ENCODE data around the gene ENTPD6.

The ENTPD6 gene

GRCh38 chr20:25188218-25188617, 7.3 kb upstream of the ENTPD6 start:
- no peak for DNase-seq (ENCODE audit: low read depth)

- no peak for DNase-seq (ENCODE audit: low read depth)
These were observed 4.5 kb upstream of the ENTPD6 start for GRCh38 chr20:25191051-25191450.

GRCh38 chr20:25191689-25192088, 3.8 kb upstream of the ENTPD6 start:
- DNase-seq (ENCODE audit: low read depth): no peak

- DNase-seq (ENCODE audit: low read depth): no peak
These were observed 1.7 kb upstream of the ENTPD6 start for GRCh38 chr20:25193843-25194242.

GRCh38 chr20:25194333-25194972, 1.1 kb upstream of the ENTPD6 start:
- no peak for DNase-seq (ENCODE audit: low read depth)

GRCh38 chr20:25195962-25196785, 662 bp downstream of the ENTPD6 start:
- no peak for DNase-seq (ENCODE audit: low read depth)

- DNase-seq (ENCODE audit: low read depth): no peak
These were observed 1.2 kb downstream of the ENTPD6 start for GRCh38 chr20:25196786-25197120.

- no peak for DNase-seq (ENCODE audit: low read depth)
These were observed 1.8 kb downstream of the ENTPD6 start for GRCh38 chr20:25197183-25197869.

GRCh38 chr20:25197870-25198190, 2.3 kb downstream of the ENTPD6 start:
- DNase-seq (ENCODE audit: low read depth): no peak

- DNase-seq (ENCODE audit: low read depth): no peak
These were observed 3.3 kb downstream of the ENTPD6 start for GRCh38 chr20:25198663-25199383.

GRCh38 chr20:25199473-25200260, 4.2 kb downstream of the ENTPD6 start:
- no peak for DNase-seq (ENCODE audit: low read depth)

GRCh38 chr20:25203089-25203488, 7.6 kb downstream of the ENTPD6 start:
- DNase-seq (ENCODE audit: low read depth): no peak

GRCh38 chr20:25203871-25204320, 8.4 kb downstream of the ENTPD6 start:
- no peak for DNase-seq (ENCODE audit: low read depth)

GRCh38 chr20:25204550-25205276, 9.2 kb downstream of the ENTPD6 start:
- no peak for DNase-seq (ENCODE audit: low read depth)

- no peak for DNase-seq (ENCODE audit: low read depth)
These were observed 10.0 kb downstream of the ENTPD6 start for GRCh38 chr20:25205277-25206062.

GRCh38 chr20:25206063-25206403, 10.5 kb downstream of the ENTPD6 start:
- DNase-seq (ENCODE audit: low read depth): no peak

- DNase-seq (ENCODE audit: low read depth): no peak
These were observed 11.0 kb downstream of the ENTPD6 start for GRCh38 chr20:25206548-25206947.

GRCh38 chr20:25207149-25207959, 11.8 kb downstream of the ENTPD6 start:
- no peak for DNase-seq (ENCODE audit: low read depth)

- no peak for DNase-seq (ENCODE audit: low read depth)
These were observed 12.5 kb downstream of the ENTPD6 start for GRCh38 chr20:25207960-25208534.
